HG02588 (cell line): ENCODE data around the gene WHRN.

Experiments used
- ATAC-seq: cut with Tn5 transposase; IDR thresholded peaks from one replicate; pipeline ENCODE4 v1.9.1; 2021; ENCODE audit warnings: mild to moderate bottlenecking, moderate library complexity; ENCODE audit not compliant: unreplicated experiment

The WHRN gene

DNA sequence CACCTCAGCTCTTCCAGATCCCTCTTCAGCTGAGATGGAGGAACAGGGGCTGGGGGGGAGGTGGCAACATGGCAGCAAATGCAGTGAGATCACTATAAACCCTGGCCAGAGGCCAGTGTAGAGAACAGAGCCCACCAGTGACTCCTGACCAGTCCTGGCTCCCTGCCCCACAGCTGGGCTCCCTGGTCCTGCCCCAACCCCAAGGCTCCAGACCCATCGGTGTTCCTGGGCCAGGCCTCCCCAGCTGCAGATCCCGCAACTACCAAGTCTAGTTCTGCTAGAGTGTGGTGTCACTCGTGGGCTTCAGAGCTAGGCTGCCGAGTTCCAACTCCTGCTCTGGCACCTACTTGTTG, 134.3 kb downstream of the WHRN start:
- ATAC-seq = no peak

DNA sequence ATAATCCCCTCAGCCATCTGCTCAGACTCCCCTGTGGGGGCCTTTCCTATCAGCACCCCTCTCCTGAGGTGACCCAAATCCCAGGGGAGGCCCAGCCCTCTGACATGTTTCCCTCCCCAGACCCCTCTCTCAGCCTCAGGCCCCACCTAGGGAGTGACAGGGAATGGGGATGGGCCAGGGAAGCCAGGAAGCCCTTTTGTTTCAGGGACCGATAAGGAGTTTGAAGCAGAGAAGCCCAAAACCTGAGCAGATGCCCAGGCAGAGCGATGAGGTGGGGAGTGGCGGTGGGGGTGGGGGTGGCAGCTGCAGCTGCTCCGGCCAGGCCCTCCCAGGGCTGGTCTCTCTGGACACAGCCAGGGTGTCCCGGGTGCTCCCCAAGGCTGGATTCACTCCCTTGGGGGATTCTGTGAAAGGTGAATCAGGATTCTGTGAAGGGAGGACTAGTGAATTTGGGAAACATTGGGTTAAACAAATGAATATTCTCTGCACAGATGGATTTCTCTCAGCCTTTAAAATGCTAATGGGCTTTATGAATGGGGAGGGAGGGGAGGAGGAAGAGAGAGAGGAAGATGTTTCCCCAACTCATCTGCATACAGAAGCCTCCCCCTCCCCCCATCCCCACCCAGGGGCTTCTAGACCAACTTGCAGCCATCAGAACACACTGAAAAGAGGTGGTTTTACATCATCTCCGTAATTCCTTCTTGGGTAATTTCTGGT, 134.9 kb downstream of the WHRN start:
- ATAC-seq = no peak

DNA sequence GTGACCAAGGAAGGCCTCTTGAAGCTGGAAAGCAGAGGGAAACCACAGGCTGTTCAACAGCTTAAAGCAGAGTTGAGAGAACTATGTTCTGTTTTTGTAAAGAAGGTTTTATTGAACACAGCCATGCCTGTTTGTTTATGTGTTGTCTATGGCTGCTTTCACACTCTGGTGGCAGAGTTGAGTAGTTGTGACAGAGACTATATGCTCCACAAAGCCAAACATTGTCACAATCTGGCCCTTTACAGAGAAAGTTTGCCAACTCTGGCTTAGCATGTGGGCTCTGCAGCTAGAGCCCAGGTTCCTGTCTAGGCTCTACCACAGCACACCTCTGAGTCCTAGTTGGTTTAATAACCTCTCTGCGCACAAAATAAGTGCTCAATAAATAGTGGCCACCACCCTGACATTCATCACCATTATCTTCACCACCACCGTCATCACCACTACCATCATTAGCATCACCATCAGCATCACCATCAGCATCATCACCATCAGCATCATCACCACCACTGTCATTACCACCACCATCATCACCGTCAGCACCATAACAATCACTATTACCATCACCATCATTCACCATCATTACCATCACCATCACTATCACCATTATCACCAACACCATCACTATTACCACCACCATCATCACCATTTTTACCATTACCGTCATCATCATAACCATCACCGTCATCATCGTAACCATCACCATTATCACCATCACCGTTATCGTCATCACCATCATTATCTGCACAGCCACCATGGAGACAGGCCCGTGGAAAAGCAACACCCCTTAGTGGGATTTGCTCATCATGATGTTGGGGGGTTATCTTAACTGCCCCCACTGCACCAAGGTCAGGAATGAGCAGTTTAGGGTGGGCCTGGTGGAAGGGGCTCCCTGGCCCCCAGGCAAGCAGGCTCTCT, 135.8 kb downstream of the WHRN start:
- no peak for ATAC-seq

DNA sequence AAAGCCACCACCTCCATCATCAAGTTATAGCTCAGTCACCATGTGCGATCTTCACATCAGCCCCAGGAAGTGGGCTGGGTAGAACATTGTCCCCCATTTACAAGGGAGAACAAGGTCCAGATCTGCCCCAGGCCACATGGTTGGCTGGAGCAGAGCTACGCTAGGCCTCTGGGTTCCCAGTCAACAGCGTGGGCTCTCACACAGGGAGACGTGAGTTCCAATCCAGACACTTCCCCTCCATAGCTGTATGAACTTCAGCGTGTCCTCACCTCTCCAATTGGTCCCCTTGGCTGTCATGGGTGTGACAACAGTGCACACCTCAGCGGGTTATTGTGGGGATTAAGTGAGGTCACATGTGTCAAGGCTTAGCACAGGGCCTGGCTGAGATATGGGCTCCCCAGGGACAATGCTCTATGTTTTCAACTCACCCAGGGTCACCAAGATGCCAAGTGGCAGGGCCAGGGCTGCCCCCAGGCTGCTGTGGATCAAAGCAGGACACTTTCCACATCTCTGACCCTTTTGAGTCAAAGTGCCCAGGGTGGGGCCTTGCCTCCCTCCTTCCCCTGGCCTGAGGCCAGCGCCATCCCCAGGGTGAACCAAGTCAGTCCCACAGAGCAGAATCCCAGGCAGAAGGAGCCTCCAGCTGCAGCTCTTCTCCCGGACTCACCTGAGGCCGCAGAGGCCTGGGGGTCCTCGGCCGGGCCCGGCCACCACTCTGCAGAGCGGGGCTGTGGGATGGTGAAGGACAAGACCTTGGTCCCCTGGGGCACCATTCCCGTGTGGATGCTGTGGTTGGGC, 137.3 kb downstream of the WHRN start:
- ATAC-seq = no peak

DNA sequence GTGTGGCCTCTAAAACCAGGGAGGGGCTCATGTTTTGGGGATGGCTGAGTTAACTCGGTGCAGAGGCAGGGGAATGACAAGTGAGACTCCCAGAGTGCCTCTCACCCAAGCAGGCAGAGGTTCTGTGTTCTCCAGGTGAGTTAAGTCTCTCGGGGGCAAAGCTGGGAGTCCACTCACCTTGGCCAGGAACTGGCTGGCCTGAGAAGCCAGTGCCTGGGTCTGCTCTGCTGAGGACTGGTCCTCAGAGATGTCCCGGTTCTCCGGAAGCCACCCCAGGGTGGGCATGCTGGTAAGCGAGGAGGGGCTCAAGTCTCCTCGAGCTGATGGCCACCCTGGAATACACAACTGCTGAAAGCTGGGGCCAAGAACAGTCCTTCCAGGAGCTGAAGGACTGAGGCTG, 137.9 kb downstream of the WHRN start:
- ATAC-seq = no peak

DNA sequence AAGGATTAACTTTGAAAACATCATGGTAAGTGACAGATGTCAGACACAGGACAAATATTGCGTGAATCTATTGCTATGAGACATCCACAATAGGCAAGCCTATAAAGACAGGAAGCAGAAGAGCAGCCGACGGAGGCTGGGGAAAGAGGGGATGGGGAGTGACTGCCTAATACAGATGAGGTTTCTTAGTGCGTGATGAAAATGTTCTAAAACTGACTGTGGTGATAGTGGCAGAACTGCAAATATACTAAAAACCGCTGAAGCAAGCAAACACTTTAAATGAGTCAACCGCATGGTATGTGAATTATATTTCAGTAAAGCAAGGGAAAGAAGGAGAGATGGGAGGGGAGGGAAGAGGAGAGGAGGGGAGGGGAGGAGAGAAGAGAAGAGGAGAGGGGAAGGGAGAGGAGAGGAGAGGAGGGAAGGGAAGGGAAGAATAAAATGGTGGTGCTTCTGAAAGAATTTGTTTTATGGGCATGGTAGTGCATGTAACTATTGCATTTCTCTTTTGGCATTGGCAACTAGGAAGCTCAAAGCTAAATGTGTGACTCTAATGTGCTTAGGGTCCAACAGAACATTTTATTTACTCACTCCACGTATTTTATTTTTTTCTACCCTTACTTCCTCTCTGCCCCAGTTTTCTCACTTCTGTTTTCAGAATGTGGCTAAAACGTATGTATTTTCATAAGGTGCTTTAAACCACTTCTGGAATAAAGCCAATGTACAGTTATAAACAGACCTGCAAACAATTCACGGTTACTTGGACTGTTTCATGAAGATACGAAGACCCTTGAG, 138.7 kb downstream of the WHRN start:
- ATAC-seq = peak; percentile 50

DNA sequence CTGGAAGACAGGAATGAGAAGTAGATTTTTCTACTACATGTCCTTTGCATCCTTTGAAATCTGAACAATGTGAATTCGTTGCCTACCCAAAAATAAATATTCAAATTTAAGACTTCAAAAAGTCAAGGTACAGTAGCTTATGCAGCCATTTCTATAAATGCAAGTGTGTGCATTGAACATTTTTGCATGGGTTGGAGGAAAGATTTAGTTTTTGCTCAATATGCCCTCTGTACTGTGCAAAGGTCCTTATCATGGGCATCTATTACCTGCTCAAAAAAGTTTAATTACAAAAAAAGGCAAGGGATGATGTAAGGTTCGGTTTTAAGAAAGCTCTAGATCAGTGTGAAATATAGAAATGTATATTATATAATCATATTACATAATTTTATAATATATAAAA, 140.1 kb downstream of the WHRN start:
- no peak for ATAC-seq

DNA sequence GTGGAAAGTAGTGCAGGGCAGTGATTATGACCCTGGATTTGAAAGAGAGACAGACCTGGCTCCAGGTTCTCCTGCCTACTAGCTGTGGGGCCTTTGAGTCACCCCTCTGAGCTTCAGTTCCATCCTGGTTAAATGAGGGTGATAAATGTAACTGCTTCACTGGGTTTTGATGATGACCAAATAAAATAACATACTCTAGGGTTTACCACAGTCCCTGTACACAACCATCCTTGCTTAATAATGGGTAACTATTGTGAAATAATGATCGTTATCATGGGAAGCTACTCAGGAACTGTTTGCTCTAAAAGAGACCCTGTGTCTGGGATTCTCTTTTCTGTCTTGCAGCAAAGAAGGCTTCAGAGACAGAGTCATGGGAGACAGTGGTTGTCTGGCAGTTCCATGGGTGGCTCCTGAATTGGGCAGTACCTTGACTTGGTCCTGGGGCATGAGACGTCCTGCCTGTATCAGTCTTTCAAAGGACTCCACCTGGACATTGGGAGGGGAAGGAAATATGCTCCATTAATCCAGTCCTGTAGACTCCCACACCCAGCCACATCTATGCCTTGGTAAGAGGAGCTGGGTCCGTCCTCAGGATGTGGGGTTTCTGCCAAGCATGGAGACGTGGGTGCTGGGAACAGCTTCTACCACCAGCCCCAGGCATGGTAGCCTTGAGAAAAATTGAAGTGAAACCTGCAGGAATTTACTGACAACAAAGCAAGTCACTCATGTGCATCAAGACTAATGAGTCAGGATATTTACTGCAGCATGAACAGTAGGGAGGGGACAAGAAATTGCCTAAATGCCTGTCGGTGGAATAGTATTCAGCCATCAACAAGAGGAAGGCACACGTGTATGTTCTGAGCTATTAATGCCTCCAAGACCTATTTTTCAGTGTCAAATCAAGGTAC, 140.9 kb downstream of the WHRN start:
- no peak for ATAC-seq

DNA sequence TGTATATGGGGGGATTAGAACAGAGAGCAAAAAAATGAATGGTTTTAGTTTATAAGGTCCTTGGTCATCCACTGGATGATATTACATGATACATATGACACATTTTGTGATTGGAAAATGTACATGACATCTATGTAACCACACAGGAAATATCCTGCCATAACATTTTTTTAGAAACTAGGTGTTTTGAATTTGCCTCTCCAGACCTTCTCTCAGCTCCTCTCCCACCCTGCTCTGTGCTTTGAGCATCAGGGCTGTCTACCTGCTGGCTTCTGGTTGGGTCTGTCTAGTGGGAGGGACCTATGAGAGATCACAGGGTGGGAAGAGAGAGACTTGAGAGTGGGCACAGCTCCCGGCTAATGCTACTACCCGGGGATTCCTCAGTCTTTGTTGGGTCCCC, 141.8 kb downstream of the WHRN start:
- ATAC-seq = no peak

DNA sequence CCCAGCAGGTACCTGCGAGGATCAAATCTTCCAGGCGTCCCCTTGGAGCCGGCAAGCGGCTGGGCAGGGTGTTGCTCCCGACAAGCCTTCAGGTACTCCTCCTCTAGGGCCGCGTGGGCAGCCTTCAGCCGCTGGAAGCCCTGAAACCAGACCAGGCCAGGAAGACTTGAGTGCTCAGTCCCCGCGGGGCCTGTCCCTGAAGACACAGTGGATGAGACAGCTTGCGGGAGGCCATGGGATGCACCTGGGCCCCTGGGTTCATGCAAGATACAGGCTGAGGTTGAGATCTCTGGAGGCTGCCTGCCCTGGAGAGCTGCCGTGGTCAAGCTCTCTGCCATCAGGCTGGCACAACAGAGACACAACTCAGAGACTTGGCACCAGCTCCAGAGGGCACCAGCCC, 142.9 kb downstream of the WHRN start:
- no peak for ATAC-seq

DNA sequence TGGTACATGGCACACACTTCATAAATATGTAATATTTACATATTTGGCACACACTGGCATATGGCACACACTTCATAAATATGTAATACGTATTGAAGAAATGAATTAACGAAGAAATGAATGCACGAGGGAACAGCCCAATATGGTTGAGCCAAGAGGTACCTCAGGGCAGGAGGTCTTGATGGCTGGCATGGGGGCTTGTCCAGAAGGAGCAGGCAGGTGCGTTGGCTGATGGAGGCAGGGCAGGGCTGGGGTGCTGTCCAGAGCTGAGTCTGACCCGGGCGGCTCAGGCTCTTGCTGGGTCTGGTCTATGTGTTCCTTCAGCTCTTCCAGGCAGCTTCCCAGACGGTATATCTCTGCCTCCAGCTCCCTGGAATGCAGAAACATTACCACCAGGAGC, 143.7 kb downstream of the WHRN start:
- no peak for ATAC-seq

DNA sequence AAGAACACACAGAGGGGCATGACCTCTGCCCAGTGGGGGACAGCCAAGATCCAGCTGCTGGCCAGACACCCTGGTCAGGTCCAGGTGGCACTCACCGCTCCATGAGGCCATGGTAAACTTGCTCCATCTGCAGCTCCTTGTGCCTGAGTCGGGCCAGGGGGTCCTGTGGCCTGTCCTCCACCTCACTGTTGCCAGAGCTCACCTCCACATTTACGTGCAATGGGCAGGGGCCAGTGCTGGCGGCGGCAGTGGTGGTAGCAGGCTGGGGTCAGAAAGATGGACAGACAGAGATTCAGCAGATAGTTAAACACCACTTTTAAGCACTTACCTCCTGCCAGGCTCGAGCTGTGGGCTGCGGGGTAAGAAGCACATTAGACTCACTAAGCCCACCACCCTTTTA, 145.5 kb downstream of the WHRN start:
- ATAC-seq = no peak

DNA sequence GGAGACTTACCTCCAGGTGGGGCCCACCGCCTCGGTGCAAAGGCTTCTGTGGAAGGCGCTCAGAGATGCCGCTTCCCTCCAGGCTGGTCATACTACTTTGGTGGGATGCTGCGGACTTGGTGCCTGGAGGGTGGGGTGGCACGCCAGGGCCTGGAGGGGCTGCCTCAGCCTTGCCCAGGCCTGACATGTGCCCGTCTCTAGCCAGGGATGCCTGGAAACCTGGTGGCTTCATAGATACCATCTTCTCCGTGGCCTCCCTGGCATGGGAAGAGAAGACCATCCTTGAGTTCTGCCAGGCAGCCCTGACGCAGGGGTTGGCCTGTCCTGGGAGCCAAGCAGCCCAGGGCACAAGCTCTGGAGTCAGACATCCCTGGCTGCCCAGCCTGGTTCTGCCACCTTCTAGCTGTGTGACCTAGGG, 147.4 kb downstream of the WHRN start:
- no peak for ATAC-seq

DNA sequence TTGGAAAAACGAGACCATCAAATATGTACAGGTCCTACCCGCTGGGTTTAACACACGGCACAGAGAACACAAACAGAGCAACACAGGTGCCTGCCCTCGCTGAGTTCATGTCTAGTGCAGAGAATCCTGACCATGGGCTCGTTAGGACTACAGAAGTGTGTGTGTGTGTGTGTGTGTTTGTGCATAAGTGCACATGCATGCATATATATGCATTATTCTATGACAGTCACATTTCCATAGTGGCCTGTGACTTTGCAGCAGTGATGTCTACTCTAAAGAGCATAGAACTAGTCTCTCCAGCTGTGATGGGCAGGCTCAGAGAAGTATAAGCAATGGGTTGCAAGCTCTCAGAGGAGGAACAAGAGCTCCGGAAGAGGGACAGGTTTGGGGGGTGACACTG, 147.9 kb downstream of the WHRN start:
- no peak for ATAC-seq

DNA sequence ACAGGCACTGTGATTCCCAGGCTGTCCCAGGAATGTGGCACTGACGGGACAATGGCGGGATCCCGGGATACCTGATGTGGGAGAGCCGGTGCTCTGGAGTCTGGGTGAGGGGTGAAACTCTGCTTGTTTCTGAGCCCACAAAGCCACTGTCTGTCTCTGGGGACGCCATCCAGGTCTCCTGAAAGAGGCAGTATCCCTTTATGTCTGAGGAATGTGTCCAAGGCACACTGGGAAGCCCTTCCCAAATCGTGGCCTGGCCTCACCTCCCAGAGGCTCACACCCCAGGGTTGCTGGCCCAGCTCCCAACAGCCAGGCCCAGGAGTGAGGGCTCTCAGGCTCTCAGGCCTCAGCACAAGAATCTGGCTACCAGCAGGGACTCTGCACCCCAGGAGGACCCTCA, 148.5 kb downstream of the WHRN start:
- ATAC-seq = no peak

DNA sequence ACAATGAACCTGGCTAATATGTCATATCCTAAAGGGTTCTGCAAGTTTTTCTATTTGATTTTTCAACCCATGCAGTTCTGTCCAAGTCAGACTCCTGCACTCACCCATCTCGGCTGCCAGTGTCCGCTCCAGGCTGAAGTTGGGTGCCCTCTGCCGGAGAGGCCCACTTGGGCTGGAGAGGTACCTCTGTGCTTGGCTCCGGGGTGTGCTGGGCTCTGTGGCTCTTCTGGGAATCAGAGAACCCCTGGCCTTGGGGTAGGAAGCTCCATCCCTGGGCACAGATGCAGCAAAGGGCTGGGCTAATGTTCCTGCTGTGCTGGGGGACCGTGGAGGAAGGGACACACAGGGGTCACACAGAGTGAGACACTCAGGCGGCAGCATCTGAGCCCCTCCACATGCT, 149.5 kb downstream of the WHRN start:
- no peak for ATAC-seq
